ENCODE data around the gene ARRDC1.

Gene ARRDC1

GRCh38 chr9:137640862-137641261, 35.4 kb downstream of the ARRDC1 start:
- DNase-seq (ENCODE audit: low spot score): no peak

GRCh38 chr9:137642118-137642601, 36.7 kb downstream of the ARRDC1 start:
- DNase-seq (ENCODE audit: low spot score): no peak

- no peak for DNase-seq (ENCODE audit: low spot score)
Measured at GRCh38 chr9:137642892-137643291, 37.4 kb downstream of the ARRDC1 start.

GRCh38 chr9:137643921-137644320, 38.4 kb downstream of the ARRDC1 start:
- no peak for DNase-seq (ENCODE audit: low spot score)

GRCh38 chr9:137645211-137645610, 39.7 kb downstream of the ARRDC1 start:
- DNase-seq (ENCODE audit: low spot score): no peak

GRCh38 chr9:137646341-137646740, 40.9 kb downstream of the ARRDC1 start:
- no peak for DNase-seq (ENCODE audit: low spot score)

GRCh38 chr9:137647096-137647714, 41.7 kb downstream of the ARRDC1 start:
- peak; percentile 72 for DNase-seq (ENCODE audit: low spot score)

- no peak for DNase-seq (ENCODE audit: low spot score)
Measured at GRCh38 chr9:137648396-137648795, 42.9 kb downstream of the ARRDC1 start.

- DNase-seq (ENCODE audit: low spot score): no peak
Measured at GRCh38 chr9:137649553-137649952, 44.1 kb downstream of the ARRDC1 start.

GRCh38 chr9:137650259-137650658, 44.8 kb downstream of the ARRDC1 start:
- no peak for DNase-seq (ENCODE audit: low spot score)

- DNase-seq (ENCODE audit: low spot score): no peak
Measured at GRCh38 chr9:137650779-137651178, 45.3 kb downstream of the ARRDC1 start.

GRCh38 chr9:137656416-137656815, 50.9 kb downstream of the ARRDC1 start:
- DNase-seq (ENCODE audit: low spot score): no peak

- DNase-seq (ENCODE audit: low spot score): no peak
Measured at GRCh38 chr9:137657606-137658005, 52.1 kb downstream of the ARRDC1 start.

GRCh38 chr9:137658781-137659180, 53.3 kb downstream of the ARRDC1 start:
- no peak for DNase-seq (ENCODE audit: low spot score)

- DNase-seq (ENCODE audit: low spot score): no peak
Measured at GRCh38 chr9:137660144-137660543, 54.7 kb downstream of the ARRDC1 start.

GRCh38 chr9:137663584-137663983, 58.1 kb downstream of the ARRDC1 start:
- no peak for DNase-seq (ENCODE audit: low spot score)

- no peak for DNase-seq (ENCODE audit: low spot score)
Measured at GRCh38 chr9:137664676-137665075, 59.2 kb downstream of the ARRDC1 start.

Measured in D341Med (cell line).